ENCODE results near the gene OVOL3.

Gene OVOL3

GRCh38 chr19:36084231-36085009 is 26.5 kb upstream of the OVOL3 start:
- Histone ChIP-seq H3K4me1 (ENCODE audit: control insufficient read depth, insufficient read depth, low read length) (no peaks in the 10 kb centered on the region), H3K9me3 (ENCODE audit: control insufficient read depth, low read length) (no peaks in the 10 kb centered on the region), H3K27me3 (ENCODE audit: control insufficient read depth, insufficient read depth, low read length) (no peaks in the 10 kb centered on the region), H3K9ac (ENCODE audit: low read length) (no peak overlapping the region), H3K36me3 (ENCODE audit: control insufficient read depth, insufficient read depth, low read length) (no peaks in the 10 kb centered on the region), H3K4me3 (ENCODE audit: low read length) (no peak overlapping the region)

- H3K36me3 ChIP-seq (ENCODE audit: control insufficient read depth, insufficient read depth, low read length): no peaks in the 10 kb centered on the region
- no peak overlapping the region for H3K9ac ChIP-seq (ENCODE audit: low read length)
- no peak overlapping the region for H3K4me3 ChIP-seq (ENCODE audit: low read length)
- no peaks in the 10 kb centered on the region for H3K4me1 ChIP-seq (ENCODE audit: control insufficient read depth, insufficient read depth, low read length)
- H3K9me3 ChIP-seq (ENCODE audit: control insufficient read depth, low read length): no peaks in the 10 kb centered on the region
- no peaks in the 10 kb centered on the region for H3K27me3 ChIP-seq (ENCODE audit: control insufficient read depth, insufficient read depth, low read length)
Measured at GRCh38 chr19:36086326-36086725, 24.6 kb upstream of the OVOL3 start.

DNA sequence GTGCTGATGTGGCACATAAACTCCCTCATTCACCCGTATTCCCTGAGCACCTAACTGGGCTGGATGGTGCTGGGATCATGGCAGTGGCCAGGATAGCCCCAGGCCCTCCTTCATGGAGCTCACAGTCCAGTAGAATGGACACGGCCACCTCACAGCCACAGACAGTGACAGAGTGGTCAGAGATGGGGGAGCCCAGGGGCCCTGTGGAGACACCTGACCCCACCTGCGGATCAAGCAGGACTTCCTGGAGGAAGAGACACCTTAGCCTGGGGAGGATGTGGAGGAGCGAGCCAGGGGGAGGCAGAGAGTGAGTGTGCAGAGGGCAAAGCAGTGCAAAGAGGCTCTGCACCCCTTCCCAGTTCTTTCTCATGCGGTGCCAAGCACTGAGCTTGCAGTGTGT is 21.1 kb upstream of the OVOL3 start:
- Histone ChIP-seq H3K9ac (ENCODE audit: low read length) (no peak overlapping the region), H3K27me3 (ENCODE audit: control insufficient read depth, insufficient read depth, low read length) (no peaks in the 10 kb centered on the region), H3K4me3 (ENCODE audit: low read length) (no peak overlapping the region), H3K4me1 (ENCODE audit: control insufficient read depth, insufficient read depth, low read length) (no peaks in the 10 kb centered on the region), H3K36me3 (ENCODE audit: control insufficient read depth, insufficient read depth, low read length) (no peaks in the 10 kb centered on the region), H3K9me3 (ENCODE audit: control insufficient read depth, low read length) (no peaks in the 10 kb centered on the region)

DNA sequence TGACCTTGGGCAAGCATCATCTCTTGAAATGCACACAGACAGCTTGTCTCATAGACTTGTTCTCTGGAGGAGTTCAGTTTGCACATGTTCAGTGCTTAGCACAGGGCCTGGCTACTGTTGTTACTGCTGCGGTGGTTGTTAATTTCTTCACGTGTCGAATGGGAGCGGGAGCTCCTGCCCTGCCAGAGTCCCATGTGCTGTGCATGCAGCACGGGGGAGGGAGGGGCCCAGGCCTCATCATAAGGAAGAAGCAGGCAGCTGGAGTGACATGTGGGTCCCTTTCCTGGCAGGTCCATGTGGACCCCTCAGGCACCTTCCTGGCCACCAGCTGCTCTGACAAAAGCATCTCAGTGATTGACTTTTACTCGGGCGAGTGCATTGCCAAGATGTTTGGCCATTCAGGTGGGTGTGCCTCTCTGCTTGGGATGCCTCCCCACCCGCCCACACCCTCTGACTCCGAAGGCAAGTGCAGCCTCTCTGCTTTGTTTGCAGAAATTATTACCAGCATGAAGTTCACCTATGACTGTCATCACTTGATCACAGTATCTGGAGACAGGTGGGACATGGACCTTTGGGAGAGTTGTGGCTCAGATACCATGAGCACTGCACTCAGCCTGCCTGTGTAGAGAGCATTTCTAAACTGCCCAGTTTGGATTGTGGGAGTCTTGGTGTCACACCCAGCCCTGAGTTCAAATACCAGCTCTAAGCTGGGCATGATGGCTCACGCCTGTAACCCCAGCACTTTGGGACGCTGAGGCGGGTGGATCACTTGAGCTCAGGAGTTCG is 19.8 kb upstream of the OVOL3 start:
- Histone ChIP-seq H3K4me1 (ENCODE audit: control insufficient read depth, insufficient read depth, low read length) (no peaks in the 10 kb centered on the region), H3K27me3 (ENCODE audit: control insufficient read depth, insufficient read depth, low read length) (no peaks in the 10 kb centered on the region), H3K9me3 (ENCODE audit: control insufficient read depth, low read length) (no peaks in the 10 kb centered on the region), H3K9ac (ENCODE audit: low read length) (no peak overlapping the region), H3K4me3 (ENCODE audit: low read length) (no peak overlapping the region), H3K36me3 (ENCODE audit: control insufficient read depth, insufficient read depth, low read length) (no peaks in the 10 kb centered on the region)

GRCh38 chr19:36092566-36092965 is 18.4 kb upstream of the OVOL3 start:
- no peak overlapping the region for H3K9ac ChIP-seq (ENCODE audit: low read length)
- no peaks in the 10 kb centered on the region for H3K4me1 ChIP-seq (ENCODE audit: control insufficient read depth, insufficient read depth, low read length)
- no peaks in the 10 kb centered on the region for H3K9me3 ChIP-seq (ENCODE audit: control insufficient read depth, low read length)
- H3K27me3 ChIP-seq (ENCODE audit: control insufficient read depth, insufficient read depth, low read length): no peaks in the 10 kb centered on the region
- no peaks in the 10 kb centered on the region for H3K36me3 ChIP-seq (ENCODE audit: control insufficient read depth, insufficient read depth, low read length)
- no peak overlapping the region for H3K4me3 ChIP-seq (ENCODE audit: low read length)

DNA sequence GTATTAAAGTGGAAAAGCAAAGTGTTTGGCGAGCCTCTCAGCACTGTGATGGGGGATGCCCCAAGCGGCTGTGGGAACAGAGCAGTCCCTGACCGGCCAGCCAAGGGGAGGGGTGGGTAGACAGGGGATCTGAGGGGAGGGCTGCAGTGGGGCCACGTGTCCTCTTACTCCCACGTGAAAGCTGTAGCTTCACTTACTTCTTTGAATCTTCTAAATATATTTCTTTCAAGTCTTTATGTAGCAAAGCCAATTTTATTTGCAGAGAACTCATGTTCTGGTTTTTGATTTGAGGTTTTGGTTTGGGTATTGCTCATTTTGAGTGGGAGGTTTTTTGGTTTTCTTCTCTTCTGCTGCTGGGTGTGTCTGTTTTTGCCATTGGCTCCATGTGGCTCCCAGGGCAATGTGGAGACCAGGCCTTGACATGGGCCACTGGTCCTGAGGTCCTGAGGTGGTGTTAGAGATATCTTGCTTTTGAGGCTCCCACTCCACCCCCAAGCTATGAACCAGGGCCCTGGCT is 17.7 kb upstream of the OVOL3 start:
- Histone ChIP-seq H3K9ac (ENCODE audit: low read length) (no peak overlapping the region), H3K9me3 (ENCODE audit: control insufficient read depth, low read length) (no peaks in the 10 kb centered on the region), H3K36me3 (ENCODE audit: control insufficient read depth, insufficient read depth, low read length) (no peaks in the 10 kb centered on the region), H3K27me3 (ENCODE audit: control insufficient read depth, insufficient read depth, low read length) (no peaks in the 10 kb centered on the region), H3K4me3 (ENCODE audit: low read length) (no peak overlapping the region), H3K4me1 (ENCODE audit: control insufficient read depth, insufficient read depth, low read length) (no peaks in the 10 kb centered on the region)

- Histone ChIP-seq H3K9ac (ENCODE audit: low read length) (no peak overlapping the region), H3K9me3 (ENCODE audit: control insufficient read depth, low read length) (no peaks in the 10 kb centered on the region), H3K4me3 (ENCODE audit: low read length) (no peak overlapping the region), H3K4me1 (ENCODE audit: control insufficient read depth, insufficient read depth, low read length) (no peaks in the 10 kb centered on the region), H3K27me3 (ENCODE audit: control insufficient read depth, insufficient read depth, low read length) (no peaks in the 10 kb centered on the region), H3K36me3 (ENCODE audit: control insufficient read depth, insufficient read depth, low read length) (no peaks in the 10 kb centered on the region)
Measured at GRCh38 chr19:36093687-36094086, 17.3 kb upstream of the OVOL3 start.

DNA sequence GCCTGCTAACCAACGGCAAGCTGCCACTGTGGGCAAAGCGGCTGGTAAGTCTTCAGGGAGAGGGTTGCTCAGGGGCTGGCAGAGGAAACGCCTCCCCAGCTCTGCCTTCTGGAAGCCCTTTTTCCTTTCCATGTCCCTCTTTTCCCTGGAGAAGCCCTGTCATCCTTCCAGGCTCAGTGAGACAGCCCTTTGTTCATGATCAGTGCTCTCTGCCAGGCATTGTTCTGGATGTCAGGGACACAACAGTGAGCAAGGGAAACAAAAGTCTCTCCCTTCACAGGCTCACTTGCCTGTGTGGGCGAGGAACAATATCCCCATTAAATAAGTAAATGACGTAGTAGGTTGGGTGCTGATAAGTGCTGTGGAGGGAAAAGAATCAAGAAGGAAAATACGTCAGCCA is 13.9 kb upstream of the OVOL3 start:
- Histone ChIP-seq H3K9ac (ENCODE audit: low read length) (no peak overlapping the region), H3K9me3 (ENCODE audit: control insufficient read depth, low read length) (no peaks in the 10 kb centered on the region), H3K4me1 (ENCODE audit: control insufficient read depth, insufficient read depth, low read length) (no peaks in the 10 kb centered on the region), H3K27me3 (ENCODE audit: control insufficient read depth, insufficient read depth, low read length) (no peaks in the 10 kb centered on the region), H3K36me3 (ENCODE audit: control insufficient read depth, insufficient read depth, low read length) (no peaks in the 10 kb centered on the region), H3K4me3 (ENCODE audit: low read length) (no peak overlapping the region)

- no peaks in the 10 kb centered on the region for H3K4me1 ChIP-seq (ENCODE audit: control insufficient read depth, insufficient read depth, low read length)
- H3K4me3 ChIP-seq (ENCODE audit: low read length): no peak overlapping the region
- no peak overlapping the region for H3K9ac ChIP-seq (ENCODE audit: low read length)
- H3K9me3 ChIP-seq (ENCODE audit: control insufficient read depth, low read length): no peaks in the 10 kb centered on the region
- H3K36me3 ChIP-seq (ENCODE audit: control insufficient read depth, insufficient read depth, low read length): no peaks in the 10 kb centered on the region
- no peaks in the 10 kb centered on the region for H3K27me3 ChIP-seq (ENCODE audit: control insufficient read depth, insufficient read depth, low read length)
Measured at GRCh38 chr19:36099166-36099785, 11.7 kb upstream of the OVOL3 start.

GRCh38 chr19:36100476-36100875 is 10.5 kb upstream of the OVOL3 start:
- no peaks in the 10 kb centered on the region for H3K27me3 ChIP-seq (ENCODE audit: control insufficient read depth, insufficient read depth, low read length)
- H3K4me1 ChIP-seq (ENCODE audit: control insufficient read depth, insufficient read depth, low read length): no peaks in the 10 kb centered on the region
- no peaks in the 10 kb centered on the region for H3K36me3 ChIP-seq (ENCODE audit: control insufficient read depth, insufficient read depth, low read length)
- no peak overlapping the region for H3K4me3 ChIP-seq (ENCODE audit: low read length)
- no peaks in the 10 kb centered on the region for H3K9me3 ChIP-seq (ENCODE audit: control insufficient read depth, low read length)
- no peak overlapping the region for H3K9ac ChIP-seq (ENCODE audit: low read length)

- Histone ChIP-seq H3K9ac (ENCODE audit: low read length) (no peak overlapping the region), H3K27me3 (ENCODE audit: control insufficient read depth, insufficient read depth, low read length) (no peaks in the 10 kb centered on the region), H3K4me3 (ENCODE audit: low read length) (no peak overlapping the region), H3K36me3 (ENCODE audit: control insufficient read depth, insufficient read depth, low read length) (no peaks in the 10 kb centered on the region), H3K4me1 (ENCODE audit: control insufficient read depth, insufficient read depth, low read length) (no peaks in the 10 kb centered on the region), H3K9me3 (ENCODE audit: control insufficient read depth, low read length) (no peaks in the 10 kb centered on the region)
Measured at GRCh38 chr19:36101550-36102327, 9.2 kb upstream of the OVOL3 start.
